HepG2 (cell line): Measurements from ENCODE around the gene STARD10. TPM values are rescaled to one million over a fixed set of nuclear protein-coding genes. Genes with fewer than 3 reads are reported as not detected.

ENCODE experiments used
- AKAP8 ChIP-seq: sonication (generic); formaldehyde crosslinking; IDR thresholded peaks from 2 replicates; pipeline ENCODE4 v1.5.1; 2020; ENCODE audit warnings: mild to moderate bottlenecking, missing genetic modification reagents
- ASH2L ChIP-seq: fragments of 300-600, 200-600 bp; sonication (generic); IDR thresholded peaks from 2 replicates; pipeline ENCODE4 v1.7.0; 2017; ENCODE audit warnings: low read depth, mild to moderate bottlenecking, moderate library complexity, mixed read lengths, low read length; ENCODE audit not compliant: insufficient read length
- POLR2AphosphoS2 ChIP-seq: IDR thresholded peaks from 2 replicates; pipeline ENCODE4 v1.6.1; 2011; ENCODE audit warnings: low read depth, low read length, improper control_type of control experiment
- ZNF772 ChIP-seq: sonication (generic); formaldehyde crosslinking; IDR thresholded peaks from 2 replicates; pipeline ENCODE4 v1.5.0; 2020; ENCODE audit warnings: mild to moderate bottlenecking, missing genetic modification reagents
- ZNF878 ChIP-seq: sonication (generic); formaldehyde crosslinking; IDR thresholded peaks from 2 replicates; pipeline ENCODE4 v1.8.1; 2023; ENCODE audit warnings: mild to moderate bottlenecking, missing genetic modification reagents, moderate library complexity
- polyA plus RNA-seq, 8 experiments: library from polyadenylated mRNA; depleted of rRNA in 3 of 8; stranded (reverse) in 7 of 8; unstranded in 1 of 8; fragments of >200 nt; fragmentation: Illumina TruSeq in 4 of 8; extraction: Trizol in 4 of 8; gene quantifications; 2 replicates each; pipeline versions ENCODE4 v1.2.1 to v1.2.3, GENCODE V29; 2011 to 2016; ENCODE audit warnings: low read depth in 4 of 8, missing spikeins in 1 of 8, mixed read lengths in 1 of 8; ENCODE audit not compliant: insufficient read depth in 1 of 8
- total RNA-seq, 5 experiments: library from RNA; depleted of rRNA; stranded (reverse); fragments of >200 nt; fragmentation: Illumina TruSeq; extraction: Trizol; gene quantifications; 2 replicates each; pipeline ENCODE4 v1.2.3, GENCODE V29; 2016; ENCODE audit warnings: low read depth in 1 of 5
- TF ChIP-seq, protein P1 (sequence below): sonication (generic); formaldehyde crosslinking; IDR thresholded peaks from 2 replicates; pipeline ENCODE4 v1.5.1; 2020; ENCODE audit warnings: missing genetic modification reagents, mild to moderate bottlenecking, borderline replicate concordance
- TF ChIP-seq, protein P2 (sequence below): sonication (generic); formaldehyde crosslinking; IDR thresholded peaks from 2 replicates; pipeline ENCODE4 v1.9.0; 2021; ENCODE audit warnings: missing genetic modification reagents, borderline replicate concordance
- TF ChIP-seq, protein P3 (sequence below): sonication (generic); formaldehyde crosslinking; IDR thresholded peaks from 2 replicates; pipeline ENCODE4 v1.8.1; 2022; ENCODE audit warnings: mild to moderate bottlenecking, missing genetic modification reagents
- TF ChIP-seq, protein P4 (sequence below): sonication (generic); formaldehyde crosslinking; IDR thresholded peaks from 2 replicates; pipeline ENCODE4 v1.4.0; 2020; ENCODE audit warnings: missing genetic modification reagents, borderline replicate concordance

Gene STARD10
- total and polyA plus RNA-seq, 2 of the 13 experiments (the other 11 are each of a cell fraction or from before 2014, with no cell fraction given), result 260 to 341 TPM

DNA sequence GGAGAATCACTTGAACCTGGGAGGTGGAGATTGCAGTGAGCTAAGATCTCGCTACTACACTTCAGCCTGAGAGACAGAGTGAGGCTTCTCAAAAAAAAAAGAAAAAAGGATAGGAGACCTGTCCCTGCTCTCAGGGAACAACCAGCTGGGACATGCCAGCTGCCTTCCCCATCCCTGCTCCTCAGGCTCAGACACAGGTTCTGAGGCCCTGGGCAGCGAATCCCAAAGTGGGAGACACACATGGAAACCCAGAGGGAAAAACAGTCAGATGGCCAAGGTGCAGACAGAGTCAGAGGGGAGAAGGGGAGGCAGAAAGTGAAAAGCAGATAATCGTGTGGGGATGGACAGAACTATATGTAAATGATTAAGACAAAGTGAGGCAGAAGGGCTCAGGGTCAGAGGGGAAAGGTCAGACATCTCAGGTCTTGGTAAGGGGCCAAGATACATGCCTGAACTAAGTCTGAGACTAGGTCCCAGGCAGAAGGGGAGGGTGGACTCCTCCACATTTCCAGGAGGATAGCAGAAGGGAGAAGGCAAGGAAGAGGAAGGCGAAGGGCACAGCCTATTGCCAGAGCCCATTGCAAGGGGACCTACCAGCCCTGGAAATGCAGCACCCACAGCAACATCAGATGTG is 14.2 kb downstream of the STARD10 start (continued):
- TF ChIP-seq ZNF878 (CRISPR knock-in tag) (no peak), AKAP8 (CRISPR knock-in tag) (0 out of 2 replicates have a peak, but pooled peaks have one; percentile 14), ASH2L (no peak), POLR2AphosphoS2 (no peak), ZNF772 (CRISPR knock-in tag) (0 out of 2 replicates have a peak, but pooled peaks have one; percentile 25)
- TF ChIP-seq, protein P1, sequence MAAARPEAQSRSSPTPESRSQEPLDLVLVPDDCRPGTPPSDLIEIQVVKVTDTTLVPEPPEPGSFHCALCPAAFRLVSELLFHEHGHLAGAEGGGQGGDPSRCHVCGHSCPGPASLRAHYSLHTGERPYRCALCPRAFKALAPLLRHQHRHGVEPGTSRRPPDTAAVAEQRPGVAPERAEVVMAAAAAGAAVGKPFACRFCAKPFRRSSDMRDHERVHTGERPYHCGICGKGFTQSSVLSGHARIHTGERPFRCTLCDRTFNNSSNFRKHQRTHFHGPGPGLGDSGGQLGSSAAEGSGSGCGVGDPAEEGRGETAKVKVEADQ (CRISPR knock-in tag), result no peak
- TF ChIP-seq, protein P2, sequence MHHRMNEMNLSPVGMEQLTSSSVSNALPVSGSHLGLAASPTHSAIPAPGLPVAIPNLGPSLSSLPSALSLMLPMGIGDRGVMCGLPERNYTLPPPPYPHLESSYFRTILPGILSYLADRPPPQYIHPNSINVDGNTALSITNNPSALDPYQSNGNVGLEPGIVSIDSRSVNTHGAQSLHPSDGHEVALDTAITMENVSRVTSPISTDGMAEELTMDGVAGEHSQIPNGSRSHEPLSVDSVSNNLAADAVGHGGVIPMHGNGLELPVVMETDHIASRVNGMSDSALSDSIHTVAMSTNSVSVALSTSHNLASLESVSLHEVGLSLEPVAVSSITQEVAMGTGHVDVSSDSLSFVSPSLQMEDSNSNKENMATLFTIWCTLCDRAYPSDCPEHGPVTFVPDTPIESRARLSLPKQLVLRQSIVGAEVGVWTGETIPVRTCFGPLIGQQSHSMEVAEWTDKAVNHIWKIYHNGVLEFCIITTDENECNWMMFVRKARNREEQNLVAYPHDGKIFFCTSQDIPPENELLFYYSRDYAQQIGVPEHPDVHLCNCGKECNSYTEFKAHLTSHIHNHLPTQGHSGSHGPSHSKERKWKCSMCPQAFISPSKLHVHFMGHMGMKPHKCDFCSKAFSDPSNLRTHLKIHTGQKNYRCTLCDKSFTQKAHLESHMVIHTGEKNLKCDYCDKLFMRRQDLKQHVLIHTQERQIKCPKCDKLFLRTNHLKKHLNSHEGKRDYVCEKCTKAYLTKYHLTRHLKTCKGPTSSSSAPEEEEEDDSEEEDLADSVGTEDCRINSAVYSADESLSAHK, result no peak
- TF ChIP-seq, protein P3, sequence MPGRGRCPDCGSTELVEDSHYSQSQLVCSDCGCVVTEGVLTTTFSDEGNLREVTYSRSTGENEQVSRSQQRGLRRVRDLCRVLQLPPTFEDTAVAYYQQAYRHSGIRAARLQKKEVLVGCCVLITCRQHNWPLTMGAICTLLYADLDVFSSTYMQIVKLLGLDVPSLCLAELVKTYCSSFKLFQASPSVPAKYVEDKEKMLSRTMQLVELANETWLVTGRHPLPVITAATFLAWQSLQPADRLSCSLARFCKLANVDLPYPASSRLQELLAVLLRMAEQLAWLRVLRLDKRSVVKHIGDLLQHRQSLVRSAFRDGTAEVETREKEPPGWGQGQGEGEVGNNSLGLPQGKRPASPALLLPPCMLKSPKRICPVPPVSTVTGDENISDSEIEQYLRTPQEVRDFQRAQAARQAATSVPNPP (CRISPR knock-in tag), result no peak
- TF ChIP-seq, protein P4, sequence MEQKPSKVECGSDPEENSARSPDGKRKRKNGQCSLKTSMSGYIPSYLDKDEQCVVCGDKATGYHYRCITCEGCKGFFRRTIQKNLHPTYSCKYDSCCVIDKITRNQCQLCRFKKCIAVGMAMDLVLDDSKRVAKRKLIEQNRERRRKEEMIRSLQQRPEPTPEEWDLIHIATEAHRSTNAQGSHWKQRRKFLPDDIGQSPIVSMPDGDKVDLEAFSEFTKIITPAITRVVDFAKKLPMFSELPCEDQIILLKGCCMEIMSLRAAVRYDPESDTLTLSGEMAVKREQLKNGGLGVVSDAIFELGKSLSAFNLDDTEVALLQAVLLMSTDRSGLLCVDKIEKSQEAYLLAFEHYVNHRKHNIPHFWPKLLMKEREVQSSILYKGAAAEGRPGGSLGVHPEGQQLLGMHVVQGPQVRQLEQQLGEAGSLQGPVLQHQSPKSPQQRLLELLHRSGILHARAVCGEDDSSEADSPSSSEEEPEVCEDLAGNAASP (CRISPR knock-in tag), result no peak
